ENCODE data around the gene CD276.

Gene CD276

GRCh38 chr15:73763931-73764330 is 79.7 kb downstream of the CD276 start:
- WGBS (ENCODE audit: extremely low coverage, insufficient coverage, insufficient read length): no CpG with 5 or more reads among the region's 3 CpGs
- H3K27ac ChIP-seq (ENCODE audit: low read depth, low read length): no peak overlapping the region

More at GRCh38 chr15:73763931-73764330, 79.7 kb downstream of the CD276 start:
- no peak overlapping the region for H4K91ac ChIP-seq (ENCODE audit: low read depth, low read length)
- H3K23ac ChIP-seq (ENCODE audit: low read length): no peak overlapping the region
- no peaks in the 10 kb centered on the region for H3K36me3 ChIP-seq (ENCODE audit: control insufficient read depth in 1 of 2, insufficient read depth in 2 of 2, low read length in 2 of 2)
- no peak overlapping the region for H2AK5ac ChIP-seq (ENCODE audit: low read length)
- peaks cover 1% of the 10 kb centered on the region for H3K9me3 ChIP-seq (ENCODE audit: insufficient read depth, low read depth, low read length)
- H4K12ac ChIP-seq (ENCODE audit: low read depth, low read length): no peak overlapping the region
- H4K8ac ChIP-seq (ENCODE audit: low read depth, low read length): no peak overlapping the region
- no peaks in the 10 kb centered on the region for H3K27me3 ChIP-seq (ENCODE audit: insufficient read depth, low read length)
- no peak overlapping the region for H3K4me3 ChIP-seq (ENCODE audit: low read depth, low read length)
- no peak overlapping the region for H2BK5ac ChIP-seq (ENCODE audit: low read depth, low read length, poor library complexity)
- no peak overlapping the region for H3K4ac ChIP-seq (ENCODE audit: low read depth, low read length)
- H3K79me1 ChIP-seq (ENCODE audit: low read length): no peaks in the 10 kb centered on the region
- H3K79me2 ChIP-seq (ENCODE audit: control insufficient read depth, insufficient read depth, low read length, poor library complexity): no peaks in the 10 kb centered on the region
- H3K4me2 ChIP-seq (ENCODE audit: low read length): no peak overlapping the region
- no peak overlapping the region for H3K18ac ChIP-seq (ENCODE audit: low read length)
- H3K9ac ChIP-seq (ENCODE audit: low read length): no peak overlapping the region
- H3K4me1 ChIP-seq (ENCODE audit: control insufficient read depth in 1 of 2, insufficient read depth in 2 of 2, low read length in 2 of 2): no peaks in the 10 kb centered on the region
- H3K14ac ChIP-seq (ENCODE audit: low read length): no peak overlapping the region
- no peak for DNase-seq
- no peak overlapping the region for H2AFZ ChIP-seq (ENCODE audit: insufficient read depth, low read length, poor library complexity)
- no peak overlapping the region for H2BK12ac ChIP-seq (ENCODE audit: low read length)
- H2BK120ac ChIP-seq (ENCODE audit: insufficient read depth, low read length, poor library complexity): no peak overlapping the region
